DMS 273 (cell line): ENCODE data around the gene CASKIN2.
"Not testable (repeated sequence)": the region's sequence is repeated elsewhere in the genome, so short reads cannot be mapped to it uniquely, and the experiment has no call there.

Experiments used
- DNase-seq: peaks from one replicate; lab custom pipeline; 2025; ENCODE audit not compliant: unreplicated experiment; lab: John Stamatoyannopoulos, UW

CASKIN2 gene

DNA sequence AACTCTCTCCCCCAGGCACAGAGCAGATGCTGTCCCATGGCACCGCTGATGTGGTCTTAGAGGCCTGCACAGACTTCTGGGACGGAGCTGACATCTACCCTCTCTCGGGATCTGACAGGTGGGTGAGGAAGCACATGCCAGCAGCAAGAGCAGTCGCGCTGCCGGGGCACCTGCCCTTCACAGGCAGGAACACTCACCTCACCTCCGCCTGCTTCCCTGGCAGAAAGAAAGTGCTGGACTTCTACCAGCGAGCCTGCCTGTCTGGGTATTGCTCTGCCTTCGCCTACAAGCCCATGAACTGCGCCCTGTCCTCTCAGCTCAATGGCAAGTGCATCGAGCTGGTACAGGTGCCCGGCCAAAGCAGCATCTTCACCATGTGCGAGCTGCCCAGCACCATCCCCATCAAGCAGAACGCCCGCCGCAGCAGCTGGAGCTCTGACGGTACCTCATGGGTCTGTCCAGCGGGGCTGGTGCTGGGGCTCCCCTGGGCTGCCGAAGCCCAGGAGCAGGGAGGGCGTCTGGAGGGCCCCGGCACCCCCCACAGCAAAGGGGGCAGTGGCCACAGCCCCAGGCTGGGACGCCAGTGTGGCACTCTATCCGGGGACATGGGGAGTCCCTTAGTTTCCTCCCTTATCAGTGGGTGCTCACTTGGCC lies 21.7 kb downstream of the CASKIN2 start:
- no peak for DNase-seq

DNA sequence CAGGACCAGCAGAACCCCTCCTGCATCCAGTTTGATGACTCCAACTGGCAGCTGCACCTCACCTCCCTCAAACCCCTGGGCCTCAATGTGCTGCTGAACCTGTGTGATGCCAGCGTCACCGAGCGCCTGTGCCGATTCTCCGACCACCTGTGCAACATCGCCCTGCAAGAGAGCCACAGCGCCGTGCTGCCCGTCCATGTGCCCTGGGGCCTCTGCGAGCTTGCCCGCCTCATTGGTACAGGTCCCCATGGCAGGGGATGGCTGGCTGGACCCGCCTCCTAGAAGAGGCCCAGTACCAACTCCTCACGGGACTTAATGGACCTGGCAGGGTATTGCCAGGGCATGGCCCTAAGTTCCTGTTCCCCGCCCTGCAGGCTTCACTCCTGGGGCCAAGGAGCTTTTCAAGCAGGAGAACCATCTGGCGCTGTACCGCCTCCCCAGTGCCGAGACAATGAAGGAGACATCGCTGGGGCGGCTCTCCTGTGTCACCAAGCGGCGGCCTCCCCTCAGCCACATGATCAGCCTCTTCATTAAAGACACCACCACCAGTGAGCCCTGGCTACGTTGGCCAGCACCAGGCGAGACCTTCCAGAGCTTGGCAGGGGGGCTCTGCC lies 22.7 kb downstream of the CASKIN2 start:
- no peak for DNase-seq

GRCh38 chr17:75491680-75492079 lies 23.7 kb downstream of the CASKIN2 start:
- DNase-seq, result no peak

- no peak for DNase-seq
Measured at GRCh38 chr17:75490953-75491649, 24.2 kb downstream of the CASKIN2 start.

GRCh38 chr17:75490173-75490743 lies 25.1 kb downstream of the CASKIN2 start:
- DNase-seq, result no peak

- DNase-seq, result no peak
Measured at GRCh38 chr17:75489511-75489955, 25.8 kb downstream of the CASKIN2 start.

DNA sequence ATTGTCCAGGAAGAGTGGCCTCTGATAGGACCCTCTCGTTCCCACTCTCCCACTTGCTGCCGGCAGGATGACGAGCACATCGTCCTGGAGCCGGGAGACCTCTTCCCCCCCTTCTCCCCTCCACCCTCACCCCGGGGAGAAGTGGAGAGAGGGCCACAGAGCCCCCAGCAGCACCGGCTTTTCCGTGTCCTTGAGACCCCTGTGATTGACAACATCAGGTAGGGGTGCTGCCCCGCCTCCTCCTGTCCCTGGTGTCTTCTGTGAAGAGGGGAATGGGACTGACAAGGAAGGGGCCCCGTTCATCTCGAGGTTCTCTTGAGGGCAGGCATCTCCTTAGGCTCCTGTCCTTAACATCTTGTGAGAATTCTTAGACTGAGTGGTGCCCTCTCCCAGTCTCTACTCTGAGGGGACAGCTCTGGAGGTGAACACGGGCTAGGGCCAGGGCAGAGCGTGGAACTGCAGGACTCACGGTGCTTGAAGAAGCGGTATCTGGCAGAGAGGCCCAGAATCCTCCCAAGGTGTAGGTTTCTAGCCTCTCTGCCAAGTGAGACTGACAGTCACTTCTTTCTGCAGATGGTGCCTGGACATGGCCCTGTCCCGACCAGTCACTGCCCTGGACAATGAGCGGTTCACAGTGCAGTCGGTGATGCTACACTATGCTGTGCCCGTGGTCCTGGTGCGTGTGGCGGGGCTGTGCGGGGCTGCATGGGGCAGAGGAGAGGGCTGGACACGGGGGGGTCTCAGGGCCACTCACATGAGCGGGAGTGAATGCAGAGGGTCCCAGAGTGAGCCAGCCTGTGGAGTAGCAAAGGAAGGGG lies 26.4 kb downstream of the CASKIN2 start:
- no peak for DNase-seq

GRCh38 chr17:75487351-75488070 lies 27.8 kb downstream of the CASKIN2 start:
- DNase-seq, result no peak

GRCh38 chr17:75486951-75487350 lies 28.4 kb downstream of the CASKIN2 start:
- DNase-seq, result no peak

DNA sequence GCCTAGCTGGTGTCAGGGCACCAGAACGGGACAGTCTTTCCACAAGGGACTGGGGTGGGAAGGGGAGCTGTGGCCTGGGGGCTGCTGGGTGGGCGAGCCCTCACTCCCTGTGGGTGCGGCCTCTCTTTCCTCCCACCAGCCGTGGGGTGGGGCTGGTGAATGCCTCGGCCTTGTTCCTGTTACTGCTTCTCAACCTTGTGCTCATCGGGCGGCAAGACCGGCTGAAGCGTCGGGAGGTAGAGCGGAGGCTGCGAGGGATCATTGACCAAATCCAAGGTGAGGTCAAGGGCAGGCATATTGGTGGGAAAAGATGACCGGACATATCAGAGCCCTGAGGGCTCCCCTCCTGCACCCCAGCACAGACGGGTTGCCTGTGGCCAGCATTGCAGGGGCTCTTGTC lies 29.2 kb downstream of the CASKIN2 start:
- no peak for DNase-seq

DNA sequence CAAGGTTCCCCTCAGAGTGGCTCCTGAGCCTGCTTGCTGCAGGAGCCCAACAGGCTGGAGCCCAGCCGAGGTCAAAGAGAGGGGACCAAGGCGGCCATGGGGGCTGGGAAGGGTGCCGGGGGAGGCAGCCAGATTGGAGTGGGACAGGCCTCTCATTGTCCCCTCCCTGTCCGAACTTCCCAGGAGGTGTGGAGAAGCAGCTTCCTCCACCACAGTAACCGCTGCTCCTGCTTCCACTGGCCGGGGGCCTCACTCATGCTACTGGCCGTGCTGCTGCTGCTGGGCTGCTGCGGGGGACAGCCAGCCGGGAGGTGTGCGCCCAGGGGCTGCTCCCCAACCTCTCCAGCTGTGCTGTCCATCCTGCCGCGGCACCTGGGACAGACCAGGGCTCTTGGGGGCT lies 29.6 kb downstream of the CASKIN2 start:
- DNase-seq, result no peak

DNA sequence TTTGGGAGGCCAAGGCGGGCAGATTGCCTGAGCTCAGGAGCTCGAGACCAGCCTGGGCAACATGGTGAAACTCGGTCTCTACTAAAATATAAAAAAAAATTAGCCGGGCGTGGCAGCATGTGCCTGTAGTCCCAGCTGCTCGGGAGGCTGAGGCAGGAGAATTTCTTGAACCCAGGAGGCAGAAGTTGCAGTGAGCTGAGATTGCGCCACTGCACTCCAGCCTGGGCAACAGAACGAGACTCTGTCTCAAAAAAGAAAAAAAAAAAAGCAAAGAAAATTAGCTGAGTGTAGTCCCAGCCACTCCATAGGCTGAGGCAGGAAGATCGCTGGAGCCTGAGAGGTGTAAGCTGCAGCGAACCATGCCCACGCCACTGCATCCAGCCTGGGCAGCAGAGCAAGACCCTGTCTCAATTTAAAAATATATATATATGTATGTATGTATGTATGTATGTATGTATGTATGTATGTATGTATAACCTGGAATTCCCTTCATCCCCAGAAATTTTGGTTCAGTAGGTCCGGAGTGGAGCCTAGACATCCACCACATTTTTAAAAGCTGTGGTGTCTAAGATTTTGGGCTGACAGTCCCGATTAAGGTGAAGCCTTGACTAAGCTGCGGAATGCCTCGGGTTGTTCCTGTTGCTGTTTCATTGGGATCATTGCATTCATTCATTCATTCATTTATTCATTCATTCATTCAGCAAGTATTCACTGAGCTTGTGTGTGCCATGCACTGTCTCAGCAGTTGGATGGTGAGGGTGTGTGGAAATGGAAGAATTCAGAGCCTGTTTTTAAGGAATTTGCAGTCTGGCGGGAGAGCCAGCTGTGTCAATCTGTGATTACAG lies 33.0 kb downstream of the CASKIN2 start:
- no peak for DNase-seq

DNA sequence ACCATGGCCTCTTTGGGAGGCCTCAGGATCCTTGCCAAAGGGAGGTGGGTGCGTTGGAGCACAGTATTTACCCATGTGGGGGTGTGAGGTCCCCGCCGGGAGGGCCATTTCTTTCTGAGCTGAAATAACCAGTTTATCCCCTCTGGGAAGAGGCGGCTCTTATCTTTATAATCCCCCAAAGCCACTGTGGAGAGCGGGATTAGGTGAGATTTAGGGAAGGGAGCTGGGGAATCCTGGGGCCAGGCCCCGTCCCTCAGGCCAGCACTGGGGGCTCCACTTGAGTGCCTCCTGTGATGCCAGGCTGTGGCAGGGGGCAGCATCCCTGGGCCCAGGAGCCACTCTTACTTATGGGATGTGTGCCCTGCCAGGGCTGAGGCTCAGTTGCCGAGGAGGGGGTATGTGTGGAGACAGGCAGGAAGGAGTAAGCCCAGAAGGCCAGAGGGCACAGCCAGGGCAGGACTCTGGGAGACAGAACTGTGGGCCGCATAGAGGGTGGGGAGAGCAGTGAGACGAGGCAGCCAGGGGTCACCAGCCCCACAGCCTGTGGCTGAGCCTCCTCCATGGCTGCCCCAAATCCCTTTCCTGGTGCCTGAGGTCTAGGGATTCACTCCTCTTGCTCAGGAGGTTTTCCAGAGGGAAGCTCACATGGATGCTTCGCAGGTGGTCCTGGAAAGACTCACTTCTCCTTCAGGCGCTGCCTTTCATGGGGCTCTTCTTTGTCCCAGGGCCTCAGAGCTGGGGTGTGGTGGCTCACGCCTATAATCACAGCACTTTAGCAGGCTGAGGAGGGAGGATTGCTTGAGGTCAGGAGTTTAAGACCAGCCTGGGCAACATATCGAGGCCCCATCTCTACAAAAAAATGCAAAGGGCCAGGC lies 33.9 kb downstream of the CASKIN2 start:
- no peak for DNase-seq

- no peak for DNase-seq
Measured at GRCh38 chr17:75480281-75480680, 35.1 kb downstream of the CASKIN2 start.

DNA sequence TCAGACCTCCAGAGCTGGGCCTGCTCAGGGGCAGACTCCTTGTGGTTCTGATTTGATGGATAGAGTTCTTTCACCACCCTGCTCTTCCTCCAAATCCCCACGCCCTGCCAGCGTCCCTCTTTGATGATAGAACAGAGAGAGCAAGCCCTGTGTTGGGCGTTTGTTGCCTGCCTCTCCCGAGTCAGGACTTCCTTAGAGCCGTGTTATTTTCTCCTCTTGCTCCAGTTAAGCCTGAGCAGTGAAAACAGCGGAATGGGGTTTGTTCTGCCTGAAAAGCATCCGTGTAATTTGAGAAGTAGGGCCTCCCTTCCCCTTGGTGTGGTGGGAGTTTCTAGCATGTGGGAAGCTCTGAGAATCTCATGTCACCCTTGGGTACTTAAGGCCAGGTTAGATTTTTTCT lies 36.8 kb downstream of the CASKIN2 start:
- no peak for DNase-seq

- not testable (repeated sequence) for DNase-seq
Measured at GRCh38 chr17:75477490-75477862, 37.9 kb downstream of the CASKIN2 start.

GRCh38 chr17:75476752-75477489 lies 38.4 kb downstream of the CASKIN2 start:
- DNase-seq, result no peak

- no peak for DNase-seq
Measured at GRCh38 chr17:75476271-75476671, 39.1 kb downstream of the CASKIN2 start.
